Left colon (tissue), 2 donors: ENCODE data around the gene BLOC1S3. TPM values are rescaled to one million over a fixed set of nuclear protein-coding genes. Genes with fewer than 3 reads are reported as not detected.

Source experiments
- ATAC-seq: fragments of 200-7000 bp; cut with Tn5 transposase; one replicate; pipeline ENCODE4 v1.9.1; 2020; ENCODE audit warnings: mild to moderate bottlenecking, moderate library complexity
- DNase-seq, 2 donors: peaks; one replicate each; pipeline ENCODE4 v3.0.0-alpha.2; 2020
- intact Hi-C, 2 donors: fragments of 100-400 bp; cut with DNase I in 1 of 2; cut with micrococcal nuclease in 1 of 2; formaldehyde crosslinking; loops; one replicate each; pipeline versions ENCODE4 v1.11.2 to v1.14.0; 2022; cut with DNase I, micrococcal nuclease
- total RNA-seq, 2 donors: library from RNA; stranded (reverse); fragmentation: NEBNext Ultra II Directional; extraction: Animal tissue kit (Norgen Biotek cat#: 25700); gene quantifications; one replicate each; pipeline ENCODE4 v1.2.1, GENCODE V29; 2021
- donor health status: DM: no; HTN: no; CAD: no.
- donor health status: DM: yes; HTN: yes; CAD: no.

Gene BLOC1S3
- total RNA-seq, 2 donors from 2014 or later, result 11.2 to 13.5 TPM

GRCh38 chr19:45145270-45146189 lies 33.1 kb upstream of the BLOC1S3 start:
- intact Hi-C loops, result no loop called here
- ATAC-seq (no peak), DNase-seq (no peak)

GRCh38 chr19:45146251-45146650 lies 32.3 kb upstream of the BLOC1S3 start:
- DNase-seq (no peak), ATAC-seq (no peak)
- intact Hi-C loops, result no loop called here

GRCh38 chr19:45146741-45147205 lies 31.8 kb upstream of the BLOC1S3 start:
- no peak for DNase-seq
- no peak for ATAC-seq
- intact Hi-C loops, result no loop called here

GRCh38 chr19:45147835-45148676 lies 30.5 kb upstream of the BLOC1S3 start:
- intact Hi-C loops, result no loop called here
- ATAC-seq, result no peak
- no peak for DNase-seq

GRCh38 chr19:45149129-45149528 lies 29.5 kb upstream of the BLOC1S3 start:
- DNase-seq (no peak), ATAC-seq (no peak)
- intact Hi-C loops, result no loop called here

- no peak for ATAC-seq
- intact Hi-C loops, result no loop called here
- no peak for DNase-seq
These were observed 28.4 kb upstream of the BLOC1S3 start for GRCh38 chr19:45150180-45150579.

- intact Hi-C loops, result no loop called here
- no peak for ATAC-seq
- no peak for DNase-seq
These were observed 27.8 kb upstream of the BLOC1S3 start for GRCh38 chr19:45150751-45151281.

- DNase-seq (no peak), ATAC-seq (no peak)
- intact Hi-C loops, result no loop called here
These were observed 27.3 kb upstream of the BLOC1S3 start for GRCh38 chr19:45151320-45151719.

GRCh38 chr19:45151821-45152503 lies 26.6 kb upstream of the BLOC1S3 start:
- no peak for ATAC-seq
- intact Hi-C loops, result no loop called here
- DNase-seq, result no peak

- ATAC-seq (peak; percentile 62), DNase-seq (peak; percentile 62 to 65)
- intact Hi-C loops, result no loop called here
These were observed 25.9 kb upstream of the BLOC1S3 start for GRCh38 chr19:45152504-45153338.

GRCh38 chr19:45153339-45154063 lies 25.1 kb upstream of the BLOC1S3 start:
- DNase-seq, result peak in 1 of 2 donors; percentile 41
- intact Hi-C loops, result no loop called here
- peak; percentile 28 for ATAC-seq

- no peak for DNase-seq
- no peak for ATAC-seq
- intact Hi-C loops, result no loop called here
These were observed 24.3 kb upstream of the BLOC1S3 start for GRCh38 chr19:45154064-45154827.

GRCh38 chr19:45156011-45156630 lies 22.5 kb upstream of the BLOC1S3 start:
- ATAC-seq (no peak), DNase-seq (no peak)
- intact Hi-C loops, result no loop called here

- intact Hi-C loops, result no loop called here
- ATAC-seq (peak; percentile 69), DNase-seq (no peak)
These were observed 21.8 kb upstream of the BLOC1S3 start for GRCh38 chr19:45156751-45157150.

GRCh38 chr19:45158503-45159209 lies 19.9 kb upstream of the BLOC1S3 start:
- DNase-seq, result no peak
- intact Hi-C loops, result no loop called here
- ATAC-seq, result no peak
